Measurements from ENCODE around the gene OSBPL8.
A peak's percentile ranks its signal among the peaks of the same experiment; 100 is the strongest.

Gene OSBPL8

DNA sequence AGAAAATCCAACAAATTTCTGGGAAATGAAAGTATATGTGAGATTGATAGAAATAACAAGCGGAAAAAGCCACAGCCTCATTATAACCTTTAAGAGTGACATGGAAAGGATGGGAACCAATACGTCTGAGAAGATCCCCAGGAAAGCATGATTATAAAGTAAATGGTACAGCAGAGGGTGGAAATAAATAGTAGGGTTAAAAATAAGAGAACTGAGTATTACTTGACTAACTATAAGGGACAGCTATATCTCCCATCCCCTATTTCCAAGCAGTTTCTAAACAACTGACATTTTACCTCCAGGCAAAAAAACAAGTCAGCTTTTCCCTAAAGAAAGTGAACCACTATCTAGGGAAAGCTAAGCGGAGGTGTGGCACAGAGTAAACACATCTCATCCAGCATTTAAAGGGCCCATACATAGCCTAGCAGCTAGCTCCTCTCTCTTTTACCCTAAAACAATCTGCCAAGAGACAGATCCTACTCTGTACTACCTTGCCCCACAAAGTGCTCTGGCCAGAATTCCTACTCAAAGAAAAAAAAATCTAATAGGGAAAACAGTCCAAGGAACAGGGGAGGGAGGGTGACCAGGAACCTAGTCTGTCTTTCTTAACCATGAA lies 11.2 kb downstream of the OSBPL8 start (continued):
- TF ChIP-seq, protein P1, sequence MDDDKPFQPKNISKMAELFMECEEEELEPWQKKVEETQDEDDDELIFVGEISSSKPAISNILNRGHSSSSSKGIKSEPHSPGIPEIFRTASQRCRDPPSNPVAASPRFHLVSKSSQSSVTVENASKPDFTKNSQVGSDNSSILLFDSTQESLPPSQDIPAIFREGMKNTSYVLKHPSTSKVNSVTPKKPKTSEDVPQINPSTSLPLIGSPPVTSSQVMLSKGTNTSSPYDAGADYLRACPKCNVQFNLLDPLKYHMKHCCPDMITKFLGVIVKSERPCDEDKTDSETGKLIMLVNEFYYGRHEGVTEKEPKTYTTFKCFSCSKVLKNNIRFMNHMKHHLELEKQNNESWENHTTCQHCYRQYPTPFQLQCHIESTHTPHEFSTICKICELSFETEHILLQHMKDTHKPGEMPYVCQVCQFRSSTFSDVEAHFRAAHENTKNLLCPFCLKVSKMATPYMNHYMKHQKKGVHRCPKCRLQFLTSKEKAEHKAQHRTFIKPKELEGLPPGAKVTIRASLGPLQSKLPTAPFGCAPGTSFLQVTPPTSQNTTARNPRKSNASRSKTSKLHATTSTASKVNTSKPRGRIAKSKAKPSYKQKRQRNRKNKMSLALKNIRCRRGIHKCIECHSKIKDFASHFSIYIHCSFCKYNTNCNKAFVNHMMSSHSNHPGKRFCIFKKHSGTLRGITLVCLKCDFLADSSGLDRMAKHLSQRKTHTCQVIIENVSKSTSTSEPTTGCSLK (tag by site-specific recombination; IDR thresholded peaks at IDR 0.05), result no peak
- no peak for TF ChIP-seq REPIN1 (tag by site-specific recombination; IDR thresholded peaks at IDR 0.05; ENCODE audit: low read depth)
- no peak for TF ChIP-seq TCF7L2 (IDR thresholded peaks at IDR 0.05; ENCODE audit: borderline replicate concordance, low read depth, low read length)
- TF ChIP-seq, protein P2, sequence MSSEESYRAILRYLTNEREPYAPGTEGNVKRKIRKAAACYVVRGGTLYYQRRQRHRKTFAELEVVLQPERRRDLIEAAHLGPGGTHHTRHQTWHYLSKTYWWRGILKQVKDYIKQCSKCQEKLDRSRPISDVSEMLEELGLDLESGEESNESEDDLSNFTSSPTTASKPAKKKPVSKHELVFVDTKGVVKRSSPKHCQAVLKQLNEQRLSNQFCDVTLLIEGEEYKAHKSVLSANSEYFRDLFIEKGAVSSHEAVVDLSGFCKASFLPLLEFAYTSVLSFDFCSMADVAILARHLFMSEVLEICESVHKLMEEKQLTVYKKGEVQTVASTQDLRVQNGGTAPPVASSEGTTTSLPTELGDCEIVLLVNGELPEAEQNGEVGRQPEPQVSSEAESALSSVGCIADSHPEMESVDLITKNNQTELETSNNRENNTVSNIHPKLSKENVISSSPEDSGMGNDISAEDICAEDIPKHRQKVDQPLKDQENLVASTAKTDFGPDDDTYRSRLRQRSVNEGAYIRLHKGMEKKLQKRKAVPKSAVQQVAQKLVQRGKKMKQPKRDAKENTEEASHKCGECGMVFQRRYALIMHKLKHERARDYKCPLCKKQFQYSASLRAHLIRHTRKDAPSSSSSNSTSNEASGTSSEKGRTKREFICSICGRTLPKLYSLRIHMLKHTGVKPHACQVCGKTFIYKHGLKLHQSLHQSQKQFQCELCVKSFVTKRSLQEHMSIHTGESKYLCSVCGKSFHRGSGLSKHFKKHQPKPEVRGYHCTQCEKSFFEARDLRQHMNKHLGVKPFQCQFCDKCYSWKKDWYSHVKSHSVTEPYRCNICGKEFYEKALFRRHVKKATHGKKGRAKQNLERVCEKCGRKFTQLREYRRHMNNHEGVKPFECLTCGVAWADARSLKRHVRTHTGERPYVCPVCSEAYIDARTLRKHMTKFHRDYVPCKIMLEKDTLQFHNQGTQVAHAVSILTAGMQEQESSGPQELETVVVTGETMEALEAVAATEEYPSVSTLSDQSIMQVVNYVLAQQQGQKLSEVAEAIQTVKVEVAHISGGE (tag by site-specific recombination; conservative IDR thresholded peaks at IDR 0.05; ENCODE audit: low read depth), result no peak
- TF ChIP-seq, protein P3, sequence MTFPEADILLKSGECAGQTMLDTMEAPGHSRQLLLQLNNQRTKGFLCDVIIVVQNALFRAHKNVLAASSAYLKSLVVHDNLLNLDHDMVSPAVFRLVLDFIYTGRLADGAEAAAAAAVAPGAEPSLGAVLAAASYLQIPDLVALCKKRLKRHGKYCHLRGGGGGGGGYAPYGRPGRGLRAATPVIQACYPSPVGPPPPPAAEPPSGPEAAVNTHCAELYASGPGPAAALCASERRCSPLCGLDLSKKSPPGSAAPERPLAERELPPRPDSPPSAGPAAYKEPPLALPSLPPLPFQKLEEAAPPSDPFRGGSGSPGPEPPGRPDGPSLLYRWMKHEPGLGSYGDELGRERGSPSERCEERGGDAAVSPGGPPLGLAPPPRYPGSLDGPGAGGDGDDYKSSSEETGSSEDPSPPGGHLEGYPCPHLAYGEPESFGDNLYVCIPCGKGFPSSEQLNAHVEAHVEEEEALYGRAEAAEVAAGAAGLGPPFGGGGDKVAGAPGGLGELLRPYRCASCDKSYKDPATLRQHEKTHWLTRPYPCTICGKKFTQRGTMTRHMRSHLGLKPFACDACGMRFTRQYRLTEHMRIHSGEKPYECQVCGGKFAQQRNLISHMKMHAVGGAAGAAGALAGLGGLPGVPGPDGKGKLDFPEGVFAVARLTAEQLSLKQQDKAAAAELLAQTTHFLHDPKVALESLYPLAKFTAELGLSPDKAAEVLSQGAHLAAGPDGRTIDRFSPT (tag by site-specific recombination; IDR thresholded peaks at IDR 0.05), result no peak
- TF ChIP-seq ZNF664 (tag by site-specific recombination; IDR thresholded peaks at IDR 0.05), result peak; percentile 89
- TF ChIP-seq GLI4 (tag by site-specific recombination; IDR thresholded peaks at IDR 0.05), result no peak
- TF ChIP-seq ZNF341 (tag by site-specific recombination; IDR thresholded peaks at IDR 0.05; ENCODE audit: low read depth), result 0 out of 2 replicates have a peak, but pooled peaks have one; percentile 27
- TF ChIP-seq ZNF596 (tag by site-specific recombination; IDR thresholded peaks at IDR 0.05), result no peak
- no peak for TF ChIP-seq ZSCAN30 (tag by site-specific recombination; IDR thresholded peaks at IDR 0.05)
- TF ChIP-seq ZNF335 (tag by site-specific recombination; conservative IDR thresholded peaks at IDR 0.05), result peak; percentile 52; the same call in 1 of the 2 replicates
- no peak for TF ChIP-seq ZNF426 (tag by site-specific recombination; IDR thresholded peaks at IDR 0.05)
- no peak for TF ChIP-seq RBAK (tag by site-specific recombination; IDR thresholded peaks at IDR 0.05)
- TF ChIP-seq, protein P4, sequence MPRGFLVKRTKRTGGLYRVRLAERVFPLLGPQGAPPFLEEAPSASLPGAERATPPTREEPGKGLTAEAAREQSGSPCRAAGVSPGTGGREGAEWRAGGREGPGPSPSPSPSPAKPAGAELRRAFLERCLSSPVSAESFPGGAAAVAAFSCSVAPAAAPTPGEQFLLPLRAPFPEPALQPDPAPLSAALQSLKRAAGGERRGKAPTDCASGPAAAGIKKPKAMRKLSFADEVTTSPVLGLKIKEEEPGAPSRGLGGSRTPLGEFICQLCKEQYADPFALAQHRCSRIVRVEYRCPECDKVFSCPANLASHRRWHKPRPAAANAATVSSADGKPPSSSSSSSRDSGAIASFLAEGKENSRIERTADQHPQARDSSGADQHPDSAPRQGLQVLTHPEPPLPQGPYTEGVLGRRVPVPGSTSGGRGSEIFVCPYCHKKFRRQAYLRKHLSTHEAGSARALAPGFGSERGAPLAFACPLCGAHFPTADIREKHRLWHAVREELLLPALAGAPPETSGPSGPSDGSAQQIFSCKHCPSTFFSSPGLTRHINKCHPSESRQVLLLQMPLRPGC (tag by site-specific recombination; IDR thresholded peaks at IDR 0.05), result no peak
- TF ChIP-seq ZNF155 (tag by site-specific recombination; IDR thresholded peaks at IDR 0.05), result no peak
- TF ChIP-seq, protein P5, sequence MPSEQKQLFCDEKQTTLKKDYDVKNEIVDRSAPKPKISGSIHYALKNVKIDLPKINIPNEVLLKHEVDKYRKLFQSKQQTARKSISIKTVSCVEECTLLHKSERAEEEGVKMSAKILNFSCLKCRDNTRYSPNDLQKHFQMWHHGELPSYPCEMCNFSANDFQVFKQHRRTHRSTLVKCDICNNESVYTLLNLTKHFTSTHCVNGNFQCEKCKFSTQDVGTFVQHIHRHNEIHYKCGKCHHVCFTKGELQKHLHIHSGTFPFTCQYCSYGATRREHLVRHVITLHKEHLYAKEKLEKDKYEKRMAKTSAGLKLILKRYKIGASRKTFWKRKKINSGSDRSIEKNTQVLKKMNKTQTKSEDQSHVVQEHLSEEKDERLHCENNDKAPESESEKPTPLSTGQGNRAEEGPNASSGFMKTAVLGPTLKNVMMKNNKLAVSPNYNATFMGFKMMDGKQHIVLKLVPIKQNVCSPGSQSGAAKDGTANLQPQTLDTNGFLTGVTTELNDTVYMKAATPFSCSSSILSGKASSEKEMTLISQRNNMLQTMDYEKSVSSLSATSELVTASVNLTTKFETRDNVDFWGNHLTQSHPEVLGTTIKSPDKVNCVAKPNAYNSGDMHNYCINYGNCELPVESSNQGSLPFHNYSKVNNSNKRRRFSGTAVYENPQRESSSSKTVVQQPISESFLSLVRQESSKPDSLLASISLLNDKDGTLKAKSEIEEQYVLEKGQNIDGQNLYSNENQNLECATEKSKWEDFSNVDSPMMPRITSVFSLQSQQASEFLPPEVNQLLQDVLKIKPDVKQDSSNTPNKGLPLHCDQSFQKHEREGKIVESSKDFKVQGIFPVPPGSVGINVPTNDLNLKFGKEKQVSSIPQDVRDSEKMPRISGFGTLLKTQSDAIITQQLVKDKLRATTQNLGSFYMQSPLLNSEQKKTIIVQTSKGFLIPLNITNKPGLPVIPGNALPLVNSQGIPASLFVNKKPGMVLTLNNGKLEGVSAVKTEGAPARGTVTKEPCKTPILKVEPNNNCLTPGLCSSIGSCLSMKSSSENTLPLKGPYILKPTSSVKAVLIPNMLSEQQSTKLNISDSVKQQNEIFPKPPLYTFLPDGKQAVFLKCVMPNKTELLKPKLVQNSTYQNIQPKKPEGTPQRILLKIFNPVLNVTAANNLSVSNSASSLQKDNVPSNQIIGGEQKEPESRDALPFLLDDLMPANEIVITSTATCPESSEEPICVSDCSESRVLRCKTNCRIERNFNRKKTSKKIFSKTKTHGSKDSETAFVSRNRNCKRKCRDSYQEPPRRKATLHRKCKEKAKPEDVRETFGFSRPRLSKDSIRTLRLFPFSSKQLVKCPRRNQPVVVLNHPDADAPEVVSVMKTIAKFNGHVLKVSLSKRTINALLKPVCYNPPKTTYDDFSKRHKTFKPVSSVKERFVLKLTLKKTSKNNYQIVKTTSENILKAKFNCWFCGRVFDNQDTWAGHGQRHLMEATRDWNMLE (tag by site-specific recombination; conservative IDR thresholded peaks at IDR 0.05; ENCODE audit: low read depth), result no peak
- TF ChIP-seq ZNF670 (tag by site-specific recombination; IDR thresholded peaks at IDR 0.05; ENCODE audit: low read depth), result no peak
- TF ChIP-seq ZFP69B (tag by site-specific recombination; IDR thresholded peaks at IDR 0.05), result no peak
- TF ChIP-seq, protein P6, sequence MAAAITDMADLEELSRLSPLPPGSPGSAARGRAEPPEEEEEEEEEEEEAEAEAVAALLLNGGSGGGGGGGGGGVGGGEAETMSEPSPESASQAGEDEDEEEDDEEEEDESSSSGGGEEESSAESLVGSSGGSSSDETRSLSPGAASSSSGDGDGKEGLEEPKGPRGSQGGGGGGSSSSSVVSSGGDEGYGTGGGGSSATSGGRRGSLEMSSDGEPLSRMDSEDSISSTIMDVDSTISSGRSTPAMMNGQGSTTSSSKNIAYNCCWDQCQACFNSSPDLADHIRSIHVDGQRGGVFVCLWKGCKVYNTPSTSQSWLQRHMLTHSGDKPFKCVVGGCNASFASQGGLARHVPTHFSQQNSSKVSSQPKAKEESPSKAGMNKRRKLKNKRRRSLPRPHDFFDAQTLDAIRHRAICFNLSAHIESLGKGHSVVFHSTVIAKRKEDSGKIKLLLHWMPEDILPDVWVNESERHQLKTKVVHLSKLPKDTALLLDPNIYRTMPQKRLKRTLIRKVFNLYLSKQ (tag by site-specific recombination; IDR thresholded peaks at IDR 0.05; ENCODE audit: borderline replicate concordance), result no peak
- TF ChIP-seq MEIS1 (CRISPR knock-in tag; IDR thresholded peaks at IDR 0.05; ENCODE audit: borderline replicate concordance), result no peak
- TF ChIP-seq IKZF3 (tag by site-specific recombination; IDR thresholded peaks at IDR 0.05), result peak; percentile 56; the same call in 1 of the 2 replicates
- no peak for TF ChIP-seq ZNF544 (tag by site-specific recombination; IDR thresholded peaks at IDR 0.05)
- TF ChIP-seq ZNF600 (tag by site-specific recombination; IDR thresholded peaks at IDR 0.05), result no peak

Measured in HEK293 (cell line).